K562 (cell line): ENCODE results near the gene SKAP1. TPM values are rescaled to one million over a fixed set of nuclear protein-coding genes. Genes with fewer than 3 reads are reported as not detected.

Experiments
- ATAC-seq: fragments of 200-7000 bp; cut with Tn5 transposase; 3 replicates; pipeline ENCODE4 v1.9.1; 2020; ENCODE audit warnings: moderate library complexity
- BruUV-seq: library from RNA; stranded (reverse); fragments of 400-500 nt; replicated peaks from 2 replicates; lab custom pipeline; 2021; lab: Mats Ljungman, UMichigan
- CTCF ChIA-PET: fragments of 300-600 bp; formaldehyde crosslinking; extraction: SDS; loops from one replicate; lab custom pipeline; 2021; ENCODE audit warnings: low intra/inter-chr PET ratio; lab: Yijun Ruan, JAX
- POLR2A ChIA-PET: fragments of 300-600, 350-650 bp; sonication (Branson Sonifier 250); formaldehyde crosslinking; extraction: SDS; loops from one replicate; lab custom pipeline; 2021; ENCODE audit warnings: antibody characterized with exemption, inconsistent platforms; lab: Yijun Ruan, JAX
- DNase-seq, 4 experiments: peaks; one replicate each; pipeline versions ENCODE4 v3.0.0 to v3.0.0-alpha.2; 2011 to 2018; ENCODE audit warnings: low spot score in 3 of 4, mixed read lengths in 3 of 4; ENCODE audit errors: extremely low read depth in 1 of 4
- FAIRE-seq: peaks from 2 replicates; lab custom pipeline; 2011; peaks lifted over from hg19 to GRCh38; lab: Jason Lieb, UNC
- H2AFZ ChIP-seq: 2 replicates; pipeline ENCODE4 v1.6.0; 2011; ENCODE audit warnings: low read depth, low read length, control low read depth, inconsistent platforms
- H3K27ac ChIP-seq: fragments of 200-600 bp; 3 replicates; pipeline ENCODE4 v1.8.0; 2011; ENCODE audit warnings: low read depth, mild to moderate bottlenecking, control low read depth, inconsistent platforms, low read length, moderate library complexity, mixed read lengths; ENCODE audit errors: extremely low read depth
- H3K27me3 ChIP-seq, 2 experiments: fragments of 300-600 bp in 1 of 2; 2 replicates in 1 of 2; 3 replicates in 1 of 2; pipeline versions ENCODE4 v1.6.0 to v1.8.0; 2011; ENCODE audit warnings: inconsistent platforms in 2 of 2, low read length in 2 of 2, mild to moderate bottlenecking in 1 of 2, mixed read lengths in 1 of 2, moderate library complexity in 1 of 2; ENCODE audit not compliant: control insufficient read depth in 2 of 2, insufficient read depth in 2 of 2
- H3K36me3 ChIP-seq: fragments of 300-600 bp; 3 replicates; pipeline ENCODE4 v1.8.0; 2011; ENCODE audit warnings: mild to moderate bottlenecking, low read length, inconsistent platforms; ENCODE audit not compliant: control insufficient read depth, insufficient read depth
- H3K4me1 ChIP-seq, 2 experiments: fragments of 200-600 bp in 1 of 2; replicated peaks in 1 of 2; 2 replicates in 1 of 2; 3 replicates in 1 of 2; pipeline versions ENCODE4 v1.5.1 to v1.8.0; 2011; ENCODE audit warnings: inconsistent platforms in 2 of 2, low read length in 2 of 2, mild to moderate bottlenecking in 1 of 2, mixed read lengths in 1 of 2, moderate library complexity in 1 of 2; ENCODE audit not compliant: control insufficient read depth in 2 of 2, insufficient read depth in 2 of 2
- H3K4me2 ChIP-seq: 2 replicates; pipeline ENCODE4 v1.6.1; 2011; ENCODE audit warnings: low read length, control low read depth, inconsistent platforms, mixed read lengths; ENCODE audit not compliant: insufficient read depth
- H3K4me3 ChIP-seq: fragments of 200-600 bp; sonication (generic), shearing (Covaris generic); 2 replicates; pipeline ENCODE4 v1.5.1; 2016; ENCODE audit warnings: control low read depth, inconsistent platforms
- H3K79me2 ChIP-seq: fragments of 200-600 bp; 3 replicates; pipeline ENCODE4 v1.8.0; 2011; ENCODE audit warnings: low read length, inconsistent platforms; ENCODE audit not compliant: control insufficient read depth, insufficient read depth
- H3K9ac ChIP-seq, 2 experiments: 2 replicates each; pipeline versions ENCODE4 v1.6.0 to v1.6.1; 2011; ENCODE audit warnings: low read depth in 2 of 2, low read length in 2 of 2, control low read depth in 1 of 2, inconsistent platforms in 1 of 2, mild to moderate bottlenecking in 1 of 2, mixed read lengths in 1 of 2; ENCODE audit not compliant: insufficient read depth in 1 of 2
- H3K9me1 ChIP-seq: one replicate; pipeline ENCODE4 v1.6.0; 2011; ENCODE audit warnings: inconsistent platforms, mild to moderate bottlenecking, low read length, moderate library complexity; ENCODE audit not compliant: control insufficient read depth, insufficient read depth
- H3K9me3 ChIP-seq: replicated peaks from 2 replicates; pipeline ENCODE4 v1.5.1; 2011; ENCODE audit warnings: low read depth, low read length, inconsistent platforms; ENCODE audit not compliant: control insufficient read depth, insufficient read depth
- H4K20me1 ChIP-seq: replicated peaks from 2 replicates; pipeline ENCODE4 v1.6.1; 2011; ENCODE audit warnings: low read length, inconsistent platforms, mixed read lengths; ENCODE audit not compliant: control insufficient read depth, insufficient read depth
- C11orf30 ChIP-seq: fragments of 450-650 bp; IDR thresholded peaks from 2 replicates; pipeline ENCODE4 v1.6.1; 2016; ENCODE audit warnings: low read depth, mild to moderate bottlenecking
- CAMTA2 ChIP-seq: fragments of 250-450 bp; sonication (Bioruptor Pico); conservative IDR thresholded peaks from 2 replicates; pipeline ENCODE4 v1.5.1; 2022
- EGR1 ChIP-seq: fragments of 450-650 bp; conservative IDR thresholded peaks from 2 replicates; pipeline ENCODE4 v1.6.1; 2017; ENCODE audit warnings: mild to moderate bottlenecking
- LCOR ChIP-seq: sonication (generic); formaldehyde crosslinking; IDR thresholded peaks from 2 replicates; pipeline ENCODE4 v1.8.0; 2022; ENCODE audit warnings: mild to moderate bottlenecking, missing genetic modification reagents
- PCBP1 ChIP-seq: fragments of 200-400 bp; formaldehyde crosslinking; IDR thresholded peaks from 2 replicates; pipeline ENCODE4 v1.6.1; 2018; ENCODE audit warnings: mild to moderate bottlenecking, low read depth, low read length; ENCODE audit not compliant: poor library complexity, severe bottlenecking
- RBM14 ChIP-seq: fragments of 200-400 bp; formaldehyde crosslinking; IDR thresholded peaks from 2 replicates; pipeline ENCODE4 v1.6.1; 2018; ENCODE audit warnings: low read depth, mild to moderate bottlenecking, low read length, moderate library complexity, borderline replicate concordance; ENCODE audit not compliant: insufficient read depth
- REST ChIP-seq, 2 experiments: fragments of 450-650 bp; formaldehyde crosslinking in 1 of 2; IDR thresholded peaks; 2 replicates each; pipeline versions ENCODE4 v1.4.0 to v1.6.1; 2014 to 2020; ENCODE audit warnings: mild to moderate bottlenecking in 2 of 2, borderline replicate concordance in 1 of 2, low read depth in 1 of 2
- VEZF1 ChIP-seq: fragments of 200-800 bp; sonication (Bioruptor generic); IDR thresholded peaks from 2 replicates; pipeline ENCODE4 v1.6.1; 2017; ENCODE audit warnings: missing genetic modification characterization, missing compliant biosample characterization
- ZNF316 ChIP-seq: fragments of 450-650 bp; IDR thresholded peaks from 2 replicates; pipeline ENCODE4 v1.6.1; 2016
- WGBS: fragments of 100-300 bp; shearing (Covaris generic); methylation state at CpG from one replicate; pipeline ENCODE4 v1.1.6; 2016; ENCODE audit warnings: low coverage, mixed read lengths; ENCODE audit not compliant: insufficient coverage; ENCODE audit errors: missing lambda C conversion rate; 5-methylcytosine and 5-hydroxymethylcytosine counted together
- in situ Hi-C: fragments of 300-500 bp; cut with MboI; formaldehyde crosslinking; loops from 4 replicates; pipeline ENCODE4 v1.15.0; 2018; ENCODE audit warnings: inconsistent platforms, mixed read lengths
- intact Hi-C: fragments of 100-400 bp; cut with micrococcal nuclease; formaldehyde crosslinking; loops from 2 replicates; pipeline ENCODE4 v1.14.2; 2022
- polyA plus RNA-seq, 8 experiments: library from polyadenylated mRNA; depleted of rRNA in 4 of 8; stranded (reverse) in 5 of 8; unstranded in 3 of 8; fragments of >200 nt; fragmentation: Nextera tagmentation in 2 of 8; fragmentation: Illumina TruSeq in 1 of 8; extraction: Ambion mirVana in 2 of 8; extraction: Trizol in 1 of 8; gene quantifications; 2 replicates each; pipeline versions ENCODE4 v1.2.1 to v1.2.3, GENCODE V29; 2011 to 2014; ENCODE audit warnings: inconsistent platforms in 1 of 8, missing spikeins in 1 of 8
- total RNA-seq, 7 experiments: library from RNA; depleted of rRNA in 6 of 7; stranded (reverse); fragments of >200 nt in 6 of 7; fragmentation: Illumina TruSeq in 2 of 7; extraction: Trizol in 2 of 7; gene quantifications; 2 replicates each; pipeline versions ENCODE4 v1.2.1 to v1.2.3, GENCODE V29; 2011 to 2021; ENCODE audit warnings: low replicate concordance in 1 of 7

SKAP1 gene
- total and polyA plus RNA-seq, 9 of the 15 experiments (the other 6 are each of a cell fraction or from before 2014, with no cell fraction given): 0.06 to 0.80 (median 0.10) TPM; not detected in 4

GRCh38 chr17:48258331-48258730, 171.7 kb downstream of the SKAP1 start (continued):
- TF ChIP-seq REST (IDR thresholded peaks at IDR 0.05; ENCODE audit: borderline replicate concordance) (peak; percentile 12; the same call in 1 of the 2 replicates), REST (CRISPR knock-in tag; IDR thresholded peaks at IDR 0.05; ENCODE audit: low read depth) (no peak)

GRCh38 chr17:48255759-48256158, 174.3 kb downstream of the SKAP1 start:
- Histone ChIP-seq H3K4me3 (no peak overlapping the region), H3K79me2 (no peaks in the 10 kb centered on the region), H3K27ac (no peak overlapping the region), H3K36me3 (no peaks in the 10 kb centered on the region), H4K20me1 (no peaks in the 10 kb centered on the region), H3K27me3 (no peaks in the 10 kb centered on the region), H3K9ac (no peak overlapping the region), H3K4me1 (peaks cover 0 to 19% of the 10 kb centered on the region in 2 experiments; a peak in 3 of 5 replicates), H3K4me2 (no peak overlapping the region), H3K9me1 (no peaks in the 10 kb centered on the region), H3K9me3 (no peaks in the 10 kb centered on the region), H2AFZ (peak overlapping the region; percentile 9; the same call in 1 of the 2 replicates)
- FAIRE-seq: no peak
- intact Hi-C loops: loop anchor here (1.0 to 10.0 kb wide), 2 partner anchors 231 to 325 kb away; no protein-coding TSS in a partner anchor
- no TSS peak for BruUV-seq
- WGBS: 43% methylated on average over 4 of the region's 4 CpGs
- ChIA-PET CTCF (no interaction called here), POLR2A (interaction anchor here (1.1 kb wide), 1 partner anchor 9 kb away, joined by 4 read pairs; no protein-coding TSS in a partner anchor)
- DNase-seq: no peak
- in situ Hi-C loops: no loop called here
- no peak for ATAC-seq
- TF ChIP-seq VEZF1 (CRISPR knock-in tag) (no peak), RBM14 (no peak), C11orf30 (peak; percentile 29; the same call in 1 of the 2 replicates), ZNF316 (peak; percentile 56), LCOR (no peak), PCBP1 (no peak), EGR1 (no peak), CAMTA2 (no peak)
